ENCODE measurements around the gene CPXM2.

GRCh38 chr10:123792248-123792978 lies 99.2 kb downstream of the CPXM2 start:
- no peak for TF ChIP-seq CTCF (IDR thresholded peaks at IDR 0.05; ENCODE audit: insufficient read depth, low read length)
- no peak for TF ChIP-seq REST (IDR thresholded peaks at IDR 0.05; ENCODE audit: insufficient replicate concordance, low read depth)
- TF ChIP-seq POLR2AphosphoS5 (IDR thresholded peaks at IDR 0.05; ENCODE audit: low read depth), result no peak
